GM12891 (cell line): ENCODE results near the gene TH.

Experiments
- DNase-seq: peaks from one replicate; pipeline ENCODE4 v3.0.0; 2011; ENCODE audit warnings: low spot score; ENCODE audit not compliant: insufficient read length
- FAIRE-seq: peaks from 2 replicates; lab custom pipeline; 2011; peaks lifted over from hg19 to GRCh38; lab: Jason Lieb, UNC
- PAX5 ChIP-seq: IDR thresholded peaks from 2 replicates; pipeline ENCODE4 v1.6.1; 2011; ENCODE audit warnings: low read length, moderate library complexity, mild to moderate bottlenecking; ENCODE audit not compliant: insufficient read depth, severe bottlenecking
- POLR2A ChIP-seq: IDR thresholded peaks from 2 replicates; pipeline ENCODE4 v1.6.1; 2011; ENCODE audit warnings: low read depth, low read length, control low read depth
- POLR2AphosphoS5 ChIP-seq: IDR thresholded peaks from 2 replicates; pipeline ENCODE4 v1.6.1; 2011; ENCODE audit warnings: low read depth, low read length, control low read depth
- POU2F2 ChIP-seq: IDR thresholded peaks from 2 replicates; pipeline ENCODE4 v1.6.1; 2011; ENCODE audit warnings: low read depth, mild to moderate bottlenecking, control low read depth, low read length, moderate library complexity
- SPI1 ChIP-seq: IDR thresholded peaks from 2 replicates; pipeline ENCODE4 v1.6.1; 2011; ENCODE audit warnings: low read depth, low read length, control low read depth
- TAF1 ChIP-seq: IDR thresholded peaks from 2 replicates; pipeline ENCODE4 v1.6.1; 2011; ENCODE audit warnings: low read depth, low read length, control low read depth

The TH gene

DNA sequence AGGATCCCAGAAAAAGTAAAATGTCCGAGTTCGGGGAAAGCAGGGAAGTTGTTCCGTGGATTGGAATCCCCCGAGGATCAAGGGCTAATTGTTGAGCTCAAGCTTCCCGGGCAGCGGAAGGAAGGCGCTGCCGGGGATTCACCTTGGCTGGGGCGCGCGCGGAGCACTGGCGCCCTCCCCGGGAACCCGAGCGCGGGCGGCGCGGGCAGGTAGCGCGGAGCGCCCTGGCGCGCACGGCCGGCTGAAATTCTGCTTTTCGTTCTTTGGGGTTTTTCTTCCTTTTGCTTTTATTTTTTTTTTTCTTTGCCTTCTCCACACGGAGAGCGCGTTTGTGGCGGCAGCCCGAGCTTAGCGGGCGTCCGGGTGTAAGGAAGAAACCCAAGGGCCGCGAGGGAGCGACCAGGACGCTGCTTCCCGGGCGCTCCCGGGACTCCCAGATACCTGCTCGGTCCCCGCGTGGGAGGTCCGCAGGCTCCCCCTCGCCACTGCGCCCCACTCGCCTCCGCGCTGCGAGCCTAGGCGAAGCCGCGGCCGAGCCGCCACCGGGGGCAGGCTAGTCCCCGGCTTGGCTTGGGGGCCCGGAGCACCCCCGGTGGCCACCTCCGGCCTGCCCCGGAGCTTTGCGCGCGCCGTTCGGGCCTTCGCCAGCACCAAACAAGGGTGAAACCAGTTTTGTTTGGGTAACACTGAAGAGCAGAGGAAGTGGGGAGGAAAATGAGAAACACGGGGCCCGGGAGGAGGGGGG is 27.6 kb downstream of the TH start:
- no peak for DNase-seq
- FAIRE-seq = no peak
- TF ChIP-seq POLR2A = no peak
- no peak for TF ChIP-seq TAF1
- no peak for TF ChIP-seq POLR2AphosphoS5
- TF ChIP-seq POU2F2 = no peak
- no peak for TF ChIP-seq SPI1
- no peak for TF ChIP-seq PAX5

DNA sequence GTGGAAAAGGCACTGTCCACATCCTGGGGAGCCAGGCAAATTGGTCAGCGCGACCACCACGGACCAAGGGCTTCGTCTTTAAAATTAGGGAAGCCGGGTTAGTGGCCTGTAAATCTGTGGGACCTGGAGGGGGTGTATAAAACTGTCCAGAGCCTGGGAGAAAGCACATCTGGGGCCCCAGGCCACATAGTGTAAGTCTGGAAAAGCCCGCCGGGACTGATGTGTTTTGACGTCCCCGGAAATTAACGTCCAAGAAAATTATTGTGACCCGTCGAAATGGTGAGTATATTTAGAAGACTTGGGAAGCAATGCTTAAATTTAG is 28.2 kb downstream of the TH start:
- TF ChIP-seq POU2F2 (no peak), POLR2A (no peak), SPI1 (no peak), PAX5 (no peak), TAF1 (no peak)
- no peak for DNase-seq
- no peak for FAIRE-seq

DNA sequence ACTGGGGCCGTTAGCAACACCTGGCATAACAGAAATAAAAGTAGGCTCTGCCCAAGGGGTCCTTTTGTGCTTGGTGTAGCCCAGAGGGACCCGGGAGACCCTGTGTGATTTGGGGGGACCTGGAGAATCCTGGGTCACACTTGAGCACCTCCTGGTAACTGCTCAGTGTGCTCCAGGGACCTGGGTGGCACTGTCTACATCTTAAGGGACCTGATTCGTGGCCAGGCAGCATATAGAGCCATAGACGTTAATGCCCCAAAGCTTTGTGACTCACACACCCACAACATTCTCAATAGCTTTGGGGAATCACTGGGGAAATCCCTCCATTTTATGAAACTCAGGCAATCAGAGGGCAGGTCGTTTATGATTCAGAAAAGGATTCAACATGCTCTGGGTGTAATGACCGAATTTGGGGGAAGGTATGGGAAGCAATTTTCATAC is 28.8 kb downstream of the TH start:
- DNase-seq = no peak
- TF ChIP-seq POLR2A (no peak), TAF1 (no peak), POLR2AphosphoS5 (no peak), PAX5 (no peak), POU2F2 (no peak), SPI1 (no peak)
- FAIRE-seq = peak; percentile 16

DNA sequence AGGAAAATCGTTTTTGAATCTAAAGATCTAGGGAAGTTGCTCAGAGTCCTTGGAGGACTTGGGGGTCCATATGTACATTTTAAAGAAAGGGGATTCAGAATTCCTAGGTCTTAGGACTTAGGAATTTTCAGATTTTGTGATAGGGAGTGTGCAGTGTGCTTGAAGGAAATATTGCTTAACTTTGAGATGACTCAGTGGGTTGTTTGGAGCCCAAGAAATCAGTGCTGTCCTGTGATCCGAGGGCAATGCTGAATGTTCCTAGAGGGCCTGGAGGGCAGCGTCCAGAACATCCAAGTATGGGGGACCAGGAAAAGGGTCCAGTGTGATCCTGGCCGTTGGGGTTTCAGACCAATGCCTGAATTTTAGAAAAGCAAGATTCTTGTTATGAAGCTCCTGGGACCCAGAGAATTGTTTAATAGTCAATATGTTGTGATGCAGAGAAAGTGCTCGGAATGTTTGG is 29.3 kb downstream of the TH start:
- no peak for TF ChIP-seq POU2F2
- no peak for TF ChIP-seq TAF1
- no peak for TF ChIP-seq PAX5
- TF ChIP-seq POLR2AphosphoS5 = no peak
- no peak for TF ChIP-seq SPI1
- no peak for TF ChIP-seq POLR2A
- FAIRE-seq (no peak), DNase-seq (no peak)

DNA sequence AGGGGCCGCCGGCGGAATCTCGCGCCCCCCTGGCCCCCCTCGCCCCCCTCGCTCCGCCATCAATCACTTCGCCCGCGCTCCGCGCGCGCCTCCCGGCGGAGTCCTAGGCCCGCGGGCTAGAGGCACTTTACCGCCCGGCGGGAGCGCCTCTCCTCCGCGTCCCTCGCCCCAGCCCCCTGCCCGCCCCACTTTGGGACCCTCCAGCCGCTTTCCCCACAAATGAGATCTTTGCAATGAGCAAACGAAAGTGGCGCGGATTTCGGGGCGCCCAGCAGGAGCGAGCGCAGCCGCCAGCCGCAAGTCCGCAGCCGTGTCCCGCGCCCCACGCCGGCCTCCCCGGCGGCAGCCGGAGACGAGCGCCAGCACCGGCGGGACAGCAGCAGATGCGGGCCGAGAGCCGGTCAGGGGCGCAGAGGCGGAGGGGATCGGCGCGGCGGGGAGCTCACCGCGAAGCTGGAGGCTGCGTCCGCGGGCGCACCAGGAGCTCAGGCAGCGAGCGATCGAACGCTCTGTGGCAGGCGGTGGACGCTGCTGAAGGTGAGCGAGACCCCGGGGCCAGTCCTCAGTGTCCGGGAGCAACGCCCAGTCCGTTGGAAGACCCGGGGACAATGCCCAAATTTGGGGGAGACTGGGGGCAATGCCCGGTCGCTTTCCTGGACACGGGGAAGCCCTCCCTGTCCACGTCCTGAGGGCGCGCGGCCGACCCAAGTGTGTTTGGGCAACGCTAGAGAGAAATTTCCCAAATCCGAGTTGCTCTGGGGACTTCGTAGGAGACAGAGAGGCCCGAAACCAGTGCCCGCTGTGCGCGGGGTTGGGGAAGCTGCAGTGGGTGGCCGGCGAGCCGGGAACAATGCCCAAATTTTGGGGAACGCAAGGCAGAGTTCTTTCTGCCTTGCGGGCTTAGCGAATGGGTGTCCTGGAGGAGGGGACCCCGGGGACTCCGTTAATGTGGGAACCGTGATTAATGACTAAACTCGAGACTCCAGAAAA is 30.9 kb downstream of the TH start:
- no peak for TF ChIP-seq POU2F2
- TF ChIP-seq POLR2AphosphoS5 = no peak
- TF ChIP-seq SPI1 = no peak
- no peak for TF ChIP-seq PAX5
- no peak for TF ChIP-seq TAF1
- TF ChIP-seq POLR2A = no peak
- DNase-seq (no peak), FAIRE-seq (no peak)

DNA sequence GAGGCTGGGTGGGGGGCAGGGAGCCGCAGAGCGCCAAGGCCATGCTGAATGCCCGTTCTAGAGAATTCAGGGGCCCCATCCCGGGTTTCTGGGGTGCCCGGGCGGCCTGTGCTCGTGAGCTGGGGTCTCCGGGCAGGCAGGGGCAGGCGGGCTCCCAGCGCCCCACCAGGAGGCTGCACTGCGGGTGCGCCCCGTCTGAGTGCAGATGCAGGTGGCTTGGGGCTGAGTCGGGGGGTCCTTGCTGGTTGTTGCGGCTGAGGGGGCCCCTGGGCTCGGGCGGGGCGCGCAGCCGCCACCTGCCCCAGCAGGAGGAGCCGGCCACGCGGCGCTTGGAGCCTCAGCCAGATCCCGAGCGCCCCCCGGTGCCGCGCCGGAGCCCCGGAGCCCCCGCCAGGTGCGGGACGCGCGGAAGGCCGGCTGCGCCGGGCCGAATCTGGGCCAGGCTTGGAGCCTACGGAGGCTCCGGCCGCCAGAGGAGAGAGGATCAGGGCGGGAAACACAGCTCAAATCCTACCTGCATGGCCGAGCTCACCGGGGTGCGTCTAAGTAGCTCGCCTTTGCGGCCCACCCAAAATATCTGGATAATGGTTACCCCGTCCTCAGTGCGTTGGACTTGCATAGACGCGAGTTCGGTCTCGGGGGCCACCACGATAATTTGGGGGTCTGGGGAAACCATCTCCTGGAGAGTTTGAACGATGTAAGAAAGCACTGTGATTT is 31.8 kb downstream of the TH start:
- FAIRE-seq (no peak), DNase-seq (no peak)
- no peak for TF ChIP-seq POLR2A
- no peak for TF ChIP-seq POU2F2
- TF ChIP-seq POLR2AphosphoS5 = no peak
- TF ChIP-seq PAX5 = no peak
- no peak for TF ChIP-seq TAF1
- no peak for TF ChIP-seq SPI1

DNA sequence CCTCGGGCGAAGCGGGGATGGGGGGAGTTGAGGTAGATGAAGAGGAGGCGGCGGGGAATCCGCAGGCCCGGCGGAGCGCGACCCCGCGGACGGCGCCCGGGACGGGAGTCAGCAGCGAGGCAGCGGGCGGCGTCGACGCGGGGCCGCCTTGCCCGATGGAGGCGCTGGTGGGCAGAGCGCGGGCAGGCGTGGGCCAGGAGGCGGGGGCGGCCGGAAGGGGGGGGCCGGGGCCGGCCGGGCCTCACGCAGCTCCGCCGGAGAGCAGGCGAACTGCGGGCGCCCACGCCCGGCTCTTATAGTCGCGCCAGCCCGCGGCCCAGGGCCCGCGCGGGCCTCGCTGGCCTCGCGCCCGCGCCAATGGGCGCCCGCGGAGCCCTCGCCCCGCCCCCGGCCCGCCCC is 32.5 kb downstream of the TH start, which contains the start of gene IGF2:
Gene IGF2 (minus strand): TSS at position 267 of the 399 bp plus-strand sequence. CDS start 3,866 bp downstream, outside the sequence.
- TF ChIP-seq POLR2AphosphoS5 (no peak), SPI1 (no peak), POU2F2 (no peak), POLR2A (no peak), PAX5 (no peak), TAF1 (no peak)
- FAIRE-seq (no peak), DNase-seq (no peak)

DNA sequence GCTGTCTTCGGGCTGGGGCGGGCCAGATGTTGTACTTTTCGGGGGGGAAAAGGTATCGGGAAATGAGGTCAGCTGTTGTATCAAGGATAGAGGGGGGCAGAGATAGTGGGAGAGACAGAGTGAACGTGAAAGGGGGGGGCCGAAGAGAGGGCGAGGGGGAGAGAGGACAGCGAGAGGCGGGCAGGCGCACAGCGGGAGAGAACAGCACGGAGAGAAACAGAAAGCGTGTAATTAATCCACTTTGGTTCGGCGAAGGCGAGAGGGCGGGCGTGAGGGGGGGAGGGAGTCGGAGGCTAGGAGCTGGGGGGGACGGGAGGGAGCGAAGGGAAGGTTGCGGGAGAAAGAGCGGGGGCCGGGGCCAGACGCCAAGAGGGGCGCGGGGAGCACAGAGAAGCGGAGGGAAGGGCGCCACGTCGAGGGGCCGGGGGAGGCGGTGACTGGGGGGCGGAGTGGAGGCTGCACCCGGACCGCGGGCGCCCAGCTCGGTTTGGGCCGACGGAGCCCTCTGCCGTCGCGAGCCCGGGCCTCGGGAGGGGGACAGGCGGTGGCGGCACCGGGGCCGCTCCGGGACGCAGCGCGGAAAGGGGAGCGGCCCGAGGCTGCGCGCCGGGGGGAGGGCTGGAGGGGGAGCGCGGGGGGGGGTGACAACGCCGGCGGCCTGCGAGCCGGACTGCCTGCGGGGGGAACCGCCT is 33.0 kb downstream of the TH start:
- FAIRE-seq = no peak
- DNase-seq = no peak
- no peak for TF ChIP-seq POLR2AphosphoS5
- TF ChIP-seq POU2F2 = no peak
- no peak for TF ChIP-seq POLR2A
- TF ChIP-seq SPI1 = no peak
- no peak for TF ChIP-seq TAF1
- TF ChIP-seq PAX5 = no peak

DNA sequence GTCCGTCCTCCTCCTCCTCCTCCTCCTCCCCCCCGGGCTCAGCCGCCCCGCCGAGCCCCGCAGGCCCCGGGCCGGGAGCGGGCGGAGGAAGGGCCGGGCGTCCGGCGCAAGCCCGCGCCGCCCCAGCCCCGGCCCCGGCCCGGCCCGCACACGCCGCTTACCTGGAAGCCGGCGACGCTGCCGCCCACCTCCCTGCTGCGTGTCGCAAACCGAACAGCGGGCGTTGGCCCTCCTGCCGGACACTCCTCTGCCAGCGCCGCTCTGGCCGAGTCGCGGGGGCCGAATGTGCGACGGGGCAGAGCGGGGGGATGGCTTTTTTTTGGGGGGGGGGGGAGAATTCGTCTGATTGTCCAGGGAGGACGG is 33.6 kb downstream of the TH start:
- DNase-seq (no peak), FAIRE-seq (no peak)
- no peak for TF ChIP-seq POU2F2
- TF ChIP-seq PAX5 = no peak
- TF ChIP-seq POLR2A = no peak
- no peak for TF ChIP-seq POLR2AphosphoS5
- TF ChIP-seq TAF1 = no peak
- no peak for TF ChIP-seq SPI1
